ENCODE measurements around the gene FUOM. TPM values are rescaled to one million over a fixed set of nuclear protein-coding genes. Genes with fewer than 3 reads are reported as not detected.
A peak's percentile ranks its signal among the peaks of the same experiment; 100 is the strongest.

Gene FUOM
- total and polyA plus RNA-seq, 2 of the 4 experiments (the other 2 are of a cell fraction), result 26.3 to 52.8 TPM

DNA sequence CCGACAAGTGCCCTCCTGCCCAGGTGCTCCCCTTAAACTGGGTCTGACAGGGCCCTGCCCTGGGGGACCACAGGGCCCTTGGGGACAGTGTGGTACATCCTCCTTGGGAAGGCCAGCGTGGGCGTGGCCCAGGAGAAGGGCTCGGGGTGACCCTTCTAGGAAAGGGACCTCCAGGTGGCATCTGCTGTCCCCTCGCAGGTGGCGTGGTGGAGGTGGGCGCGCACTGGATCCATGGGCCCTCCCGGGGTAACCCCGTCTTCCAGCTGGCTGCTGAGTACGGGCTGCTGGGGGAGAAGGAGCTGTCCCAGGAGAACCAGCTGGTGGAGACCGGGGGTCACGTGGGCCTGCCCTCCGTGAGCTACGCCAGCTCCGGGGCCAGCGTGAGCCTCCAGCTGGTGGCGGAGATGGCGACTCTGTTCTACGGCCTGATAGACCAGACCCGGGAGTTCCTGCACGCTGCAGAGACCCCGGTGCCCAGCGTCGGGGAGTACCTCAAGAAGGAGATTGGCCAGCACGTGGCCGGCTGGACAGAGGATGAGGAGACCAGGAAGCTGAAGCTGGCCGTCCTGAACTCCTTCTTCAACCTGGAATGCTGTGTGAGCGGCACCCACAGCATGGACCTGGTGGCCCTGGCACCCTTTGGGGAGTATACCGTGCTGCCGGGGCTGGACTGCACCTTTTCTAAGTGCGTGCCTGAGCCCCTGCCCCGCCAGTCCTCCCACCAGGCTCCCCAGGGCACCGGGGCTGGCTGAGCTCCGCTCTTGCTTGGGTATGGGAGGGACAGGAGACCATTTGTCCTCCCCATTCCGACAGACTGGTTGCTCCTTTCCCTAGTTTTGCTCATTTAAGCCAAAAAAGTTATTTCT lies 22.2 kb upstream of the FUOM start:
- intact Hi-C loops (cut with micrococcal nuclease), result loop anchor here (10.0 kb wide), 1 partner anchor 55 kb away; no protein-coding TSS in a partner anchor
- POLR2A ChIA-PET (ENCODE audit: unreplicated experiment), result no interaction called here

More for the DNA sequence above, 22.2 kb upstream of the FUOM start:
- WGBS, 2 experiments (ENCODE audit: extremely low coverage in 2 of 2, insufficient read length in 1 of 2), result 94% methylated on average over 17 of the region's 36 CpGs; no CpG with 5 or more reads in 1 of the 2 experiments
- Histone ChIP-seq H3K14ac (replicated peaks; ENCODE audit: low read depth, low read length) (no peak overlapping the region), H4K20me1 (ENCODE audit: insufficient read depth, low read length) (no peaks in the 10 kb centered on the region), H3K27ac (ENCODE audit: insufficient read depth, low read length) (peak overlapping the region; percentile 1; the same call in 1 of the 2 replicates), H3K4me2 (ENCODE audit: low read depth, low read length) (peak overlapping the region; percentile 52), H4K91ac (ENCODE audit: insufficient read depth, low read depth, low read length) (no peak overlapping the region), H3K4ac (ENCODE audit: low read depth, low read length) (no peak overlapping the region), H2BK20ac (ENCODE audit: low read depth, low read length) (no peak overlapping the region), H2AFZ (replicated peaks; ENCODE audit: low read length, poor library complexity) (peak overlapping the region; percentile 96), H4K8ac (ENCODE audit: low read depth in 2 of 2, low read length in 2 of 2) (peak overlapping the region in 1 of 2 experiments; percentile 25; a peak in 1 of 4 replicates), H3K56ac (ENCODE audit: extremely low read depth, insufficient read depth, low read length) (no peak overlapping the region), H3K27me3 (ENCODE audit: control insufficient read depth, insufficient read depth, low read length) (no peaks in the 10 kb centered on the region), H3K18ac (ENCODE audit: low read depth, low read length) (no peak overlapping the region), H3K9me1 (ENCODE audit: insufficient read depth, low read length) (peaks cover 8% of the 10 kb centered on the region; the same call in 1 of the 2 replicates), H2AK9ac (replicated peaks; ENCODE audit: low read depth, low read length, poor library complexity) (peak overlapping the region; percentile 86), H3K9me3 (ENCODE audit: control insufficient read depth, insufficient read depth, low read length) (no peaks in the 10 kb centered on the region), H2BK15ac (ENCODE audit: low read depth, low read length) (no peak overlapping the region), H3K4me1 (ENCODE audit: control insufficient read depth, insufficient read depth, low read length) (peaks cover 5% of the 10 kb centered on the region), H3K23ac (ENCODE audit: low read depth, low read length) (no peak overlapping the region), H3K9ac (ENCODE audit: low read depth, low read length) (peak overlapping the region; percentile 31; the same call in 1 of the 2 replicates), H2BK120ac (ENCODE audit: low read depth, low read length) (no peak overlapping the region), H4K5ac (ENCODE audit: low read depth, low read length) (no peak overlapping the region), H2BK5ac (ENCODE audit: low read depth, low read length, poor library complexity, severe bottlenecking) (no peak overlapping the region), H2AK5ac (ENCODE audit: low read depth, low read length) (peak overlapping the region; percentile 49), H3K4me3 (ENCODE audit: insufficient read depth, low read depth, low read length) (peak overlapping the region; percentile 93), H3K36me3 (ENCODE audit: control insufficient read depth, insufficient read depth, low read length) (peaks cover 5% of the 10 kb centered on the region), H3K79me1 (ENCODE audit: low read depth in 1 of 2, low read length in 2 of 2) (peaks cover 0 to 10% of the 10 kb centered on the region in 2 experiments; a peak in 3 of 4 replicates)
- BruUV-seq (replicated peaks), result no TSS peak
- dilution Hi-C loops (cut with HindIII; ENCODE audit: low sequenced_read_pairs, unreplicated experiment), result no loop called here
- no peak for TF ChIP-seq FOS (IDR thresholded peaks at IDR 0.05; ENCODE audit: low read depth, low read length)
- TF ChIP-seq RCOR1 (IDR thresholded peaks at IDR 0.05; ENCODE audit: insufficient replicate concordance, low read length), result no peak
- no peak for TF ChIP-seq CHD1 (IDR thresholded peaks at IDR 0.05; ENCODE audit: low read depth, low read length)
- TF ChIP-seq MAFK (IDR thresholded peaks at IDR 0.05; ENCODE audit: low read depth, low read length), result no peak
- TF ChIP-seq, protein P1, sequence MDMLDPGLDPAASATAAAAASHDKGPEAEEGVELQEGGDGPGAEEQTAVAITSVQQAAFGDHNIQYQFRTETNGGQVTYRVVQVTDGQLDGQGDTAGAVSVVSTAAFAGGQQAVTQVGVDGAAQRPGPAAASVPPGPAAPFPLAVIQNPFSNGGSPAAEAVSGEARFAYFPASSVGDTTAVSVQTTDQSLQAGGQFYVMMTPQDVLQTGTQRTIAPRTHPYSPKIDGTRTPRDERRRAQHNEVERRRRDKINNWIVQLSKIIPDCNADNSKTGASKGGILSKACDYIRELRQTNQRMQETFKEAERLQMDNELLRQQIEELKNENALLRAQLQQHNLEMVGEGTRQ (IDR thresholded peaks at IDR 0.05; ENCODE audit: low read depth, low read length), result no peak
- no peak for TF ChIP-seq NFE2L2 (IDR thresholded peaks at IDR 0.05; ENCODE audit: low read depth, low read length)
- TF ChIP-seq, protein P2, sequence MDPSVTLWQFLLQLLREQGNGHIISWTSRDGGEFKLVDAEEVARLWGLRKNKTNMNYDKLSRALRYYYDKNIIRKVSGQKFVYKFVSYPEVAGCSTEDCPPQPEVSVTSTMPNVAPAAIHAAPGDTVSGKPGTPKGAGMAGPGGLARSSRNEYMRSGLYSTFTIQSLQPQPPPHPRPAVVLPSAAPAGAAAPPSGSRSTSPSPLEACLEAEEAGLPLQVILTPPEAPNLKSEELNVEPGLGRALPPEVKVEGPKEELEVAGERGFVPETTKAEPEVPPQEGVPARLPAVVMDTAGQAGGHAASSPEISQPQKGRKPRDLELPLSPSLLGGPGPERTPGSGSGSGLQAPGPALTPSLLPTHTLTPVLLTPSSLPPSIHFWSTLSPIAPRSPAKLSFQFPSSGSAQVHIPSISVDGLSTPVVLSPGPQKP (IDR thresholded peaks at IDR 0.05; ENCODE audit: borderline replicate concordance, low read depth, low read length), result no peak
- TF ChIP-seq, protein P3, sequence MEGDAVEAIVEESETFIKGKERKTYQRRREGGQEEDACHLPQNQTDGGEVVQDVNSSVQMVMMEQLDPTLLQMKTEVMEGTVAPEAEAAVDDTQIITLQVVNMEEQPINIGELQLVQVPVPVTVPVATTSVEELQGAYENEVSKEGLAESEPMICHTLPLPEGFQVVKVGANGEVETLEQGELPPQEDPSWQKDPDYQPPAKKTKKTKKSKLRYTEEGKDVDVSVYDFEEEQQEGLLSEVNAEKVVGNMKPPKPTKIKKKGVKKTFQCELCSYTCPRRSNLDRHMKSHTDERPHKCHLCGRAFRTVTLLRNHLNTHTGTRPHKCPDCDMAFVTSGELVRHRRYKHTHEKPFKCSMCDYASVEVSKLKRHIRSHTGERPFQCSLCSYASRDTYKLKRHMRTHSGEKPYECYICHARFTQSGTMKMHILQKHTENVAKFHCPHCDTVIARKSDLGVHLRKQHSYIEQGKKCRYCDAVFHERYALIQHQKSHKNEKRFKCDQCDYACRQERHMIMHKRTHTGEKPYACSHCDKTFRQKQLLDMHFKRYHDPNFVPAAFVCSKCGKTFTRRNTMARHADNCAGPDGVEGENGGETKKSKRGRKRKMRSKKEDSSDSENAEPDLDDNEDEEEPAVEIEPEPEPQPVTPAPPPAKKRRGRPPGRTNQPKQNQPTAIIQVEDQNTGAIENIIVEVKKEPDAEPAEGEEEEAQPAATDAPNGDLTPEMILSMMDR (conservative IDR thresholded peaks at IDR 0.05; ENCODE audit: low read depth, low read length), result no peak
- no peak for TF ChIP-seq BHLHE40 (IDR thresholded peaks at IDR 0.05; ENCODE audit: low read depth, low read length)
- CTCF ChIA-PET, result no interaction called here
- ATAC-seq (ENCODE audit: low read depth) (no peak), DNase-seq (no peak)
- in situ Hi-C loops (cut with MboI; ENCODE audit: low sequenced_read_pairs), result no loop called here
